ENCODE results near the gene RELN. TPM values are rescaled to one million over a fixed set of nuclear protein-coding genes. Genes with fewer than 3 reads are reported as not detected.
A peak's percentile ranks its signal among the peaks of the same experiment; 100 is the strongest.

RELN gene
- total and polyA plus RNA-seq, 2 of the 13 experiments (the other 11 are each of a cell fraction or from before 2014, with no cell fraction given) = 315 to 332 TPM

DNA sequence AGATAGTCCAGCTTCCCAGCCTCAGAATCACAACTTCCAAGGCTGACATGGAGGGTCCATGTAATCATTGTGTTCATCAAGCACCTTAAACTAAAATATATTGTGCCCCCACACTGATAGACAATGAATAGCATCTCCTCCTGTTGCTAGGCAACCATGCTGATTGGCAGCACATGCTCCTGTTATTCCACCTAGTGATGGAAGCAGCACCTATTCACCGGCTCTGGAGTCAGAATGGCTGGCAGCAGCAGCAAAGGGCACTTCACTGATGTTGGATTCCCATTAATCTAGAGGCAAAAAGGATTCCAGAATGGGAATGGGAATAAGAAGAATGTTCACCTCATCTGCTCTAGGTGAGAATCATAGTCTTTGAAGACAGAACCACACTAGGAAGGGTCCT lies 55.0 kb downstream of the RELN start (continued):
- TF ChIP-seq, protein P1, sequence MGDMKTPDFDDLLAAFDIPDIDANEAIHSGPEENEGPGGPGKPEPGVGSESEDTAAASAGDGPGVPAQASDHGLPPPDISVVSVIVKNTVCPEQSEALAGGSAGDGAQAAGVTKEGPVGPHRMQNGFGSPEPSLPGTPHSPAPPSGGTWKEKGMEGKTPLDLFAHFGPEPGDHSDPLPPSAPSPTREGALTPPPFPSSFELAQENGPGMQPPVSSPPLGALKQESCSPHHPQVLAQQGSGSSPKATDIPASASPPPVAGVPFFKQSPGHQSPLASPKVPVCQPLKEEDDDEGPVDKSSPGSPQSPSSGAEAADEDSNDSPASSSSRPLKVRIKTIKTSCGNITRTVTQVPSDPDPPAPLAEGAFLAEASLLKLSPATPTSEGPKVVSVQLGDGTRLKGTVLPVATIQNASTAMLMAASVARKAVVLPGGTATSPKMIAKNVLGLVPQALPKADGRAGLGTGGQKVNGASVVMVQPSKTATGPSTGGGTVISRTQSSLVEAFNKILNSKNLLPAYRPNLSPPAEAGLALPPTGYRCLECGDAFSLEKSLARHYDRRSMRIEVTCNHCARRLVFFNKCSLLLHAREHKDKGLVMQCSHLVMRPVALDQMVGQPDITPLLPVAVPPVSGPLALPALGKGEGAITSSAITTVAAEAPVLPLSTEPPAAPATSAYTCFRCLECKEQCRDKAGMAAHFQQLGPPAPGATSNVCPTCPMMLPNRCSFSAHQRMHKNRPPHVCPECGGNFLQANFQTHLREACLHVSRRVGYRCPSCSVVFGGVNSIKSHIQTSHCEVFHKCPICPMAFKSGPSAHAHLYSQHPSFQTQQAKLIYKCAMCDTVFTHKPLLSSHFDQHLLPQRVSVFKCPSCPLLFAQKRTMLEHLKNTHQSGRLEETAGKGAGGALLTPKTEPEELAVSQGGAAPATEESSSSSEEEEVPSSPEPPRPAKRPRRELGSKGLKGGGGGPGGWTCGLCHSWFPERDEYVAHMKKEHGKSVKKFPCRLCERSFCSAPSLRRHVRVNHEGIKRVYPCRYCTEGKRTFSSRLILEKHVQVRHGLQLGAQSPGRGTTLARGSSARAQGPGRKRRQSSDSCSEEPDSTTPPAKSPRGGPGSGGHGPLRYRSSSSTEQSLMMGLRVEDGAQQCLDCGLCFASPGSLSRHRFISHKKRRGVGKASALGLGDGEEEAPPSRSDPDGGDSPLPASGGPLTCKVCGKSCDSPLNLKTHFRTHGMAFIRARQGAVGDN (CRISPR knock-in tag; IDR thresholded peaks at IDR 0.05) = no peak
- TF ChIP-seq, protein P2, sequence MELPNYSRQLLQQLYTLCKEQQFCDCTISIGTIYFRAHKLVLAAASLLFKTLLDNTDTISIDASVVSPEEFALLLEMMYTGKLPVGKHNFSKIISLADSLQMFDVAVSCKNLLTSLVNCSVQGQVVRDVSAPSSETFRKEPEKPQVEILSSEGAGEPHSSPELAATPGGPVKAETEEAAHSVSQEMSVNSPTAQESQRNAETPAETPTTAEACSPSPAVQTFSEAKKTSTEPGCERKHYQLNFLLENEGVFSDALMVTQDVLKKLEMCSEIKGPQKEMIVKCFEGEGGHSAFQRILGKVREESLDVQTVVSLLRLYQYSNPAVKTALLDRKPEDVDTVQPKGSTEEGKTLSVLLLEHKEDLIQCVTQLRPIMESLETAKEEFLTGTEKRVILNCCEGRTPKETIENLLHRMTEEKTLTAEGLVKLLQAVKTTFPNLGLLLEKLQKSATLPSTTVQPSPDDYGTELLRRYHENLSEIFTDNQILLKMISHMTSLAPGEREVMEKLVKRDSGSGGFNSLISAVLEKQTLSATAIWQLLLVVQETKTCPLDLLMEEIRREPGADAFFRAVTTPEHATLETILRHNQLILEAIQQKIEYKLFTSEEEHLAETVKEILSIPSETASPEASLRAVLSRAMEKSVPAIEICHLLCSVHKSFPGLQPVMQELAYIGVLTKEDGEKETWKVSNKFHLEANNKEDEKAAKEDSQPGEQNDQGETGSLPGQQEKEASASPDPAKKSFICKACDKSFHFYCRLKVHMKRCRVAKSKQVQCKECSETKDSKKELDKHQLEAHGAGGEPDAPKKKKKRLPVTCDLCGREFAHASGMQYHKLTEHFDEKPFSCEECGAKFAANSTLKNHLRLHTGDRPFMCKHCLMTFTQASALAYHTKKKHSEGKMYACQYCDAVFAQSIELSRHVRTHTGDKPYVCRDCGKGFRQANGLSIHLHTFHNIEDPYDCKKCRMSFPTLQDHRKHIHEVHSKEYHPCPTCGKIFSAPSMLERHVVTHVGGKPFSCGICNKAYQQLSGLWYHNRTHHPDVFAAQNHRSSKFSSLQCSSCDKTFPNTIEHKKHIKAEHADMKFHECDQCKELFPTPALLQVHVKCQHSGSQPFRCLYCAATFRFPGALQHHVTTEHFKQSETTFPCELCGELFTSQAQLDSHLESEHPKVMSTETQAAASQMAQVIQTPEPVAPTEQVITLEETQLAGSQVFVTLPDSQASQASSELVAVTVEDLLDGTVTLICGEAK (IDR thresholded peaks at IDR 0.05) = no peak
- TF ChIP-seq, protein P2 (CRISPR knock-in tag; IDR thresholded peaks at IDR 0.05) = no peak
- TF ChIP-seq POLR2G (IDR thresholded peaks at IDR 0.05; ENCODE audit: low read depth, low read length) = 0 out of 2 replicates have a peak, but pooled peaks have one; percentile 36
- TF ChIP-seq, protein P3, sequence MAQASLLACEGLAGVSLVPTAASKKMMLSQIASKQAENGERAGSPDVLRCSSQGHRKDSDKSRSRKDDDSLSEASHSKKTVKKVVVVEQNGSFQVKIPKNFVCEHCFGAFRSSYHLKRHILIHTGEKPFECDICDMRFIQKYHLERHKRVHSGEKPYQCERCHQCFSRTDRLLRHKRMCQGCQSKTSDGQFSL (CRISPR knock-in tag; IDR thresholded peaks at IDR 0.05) = no peak
- TF ChIP-seq, protein P4, sequence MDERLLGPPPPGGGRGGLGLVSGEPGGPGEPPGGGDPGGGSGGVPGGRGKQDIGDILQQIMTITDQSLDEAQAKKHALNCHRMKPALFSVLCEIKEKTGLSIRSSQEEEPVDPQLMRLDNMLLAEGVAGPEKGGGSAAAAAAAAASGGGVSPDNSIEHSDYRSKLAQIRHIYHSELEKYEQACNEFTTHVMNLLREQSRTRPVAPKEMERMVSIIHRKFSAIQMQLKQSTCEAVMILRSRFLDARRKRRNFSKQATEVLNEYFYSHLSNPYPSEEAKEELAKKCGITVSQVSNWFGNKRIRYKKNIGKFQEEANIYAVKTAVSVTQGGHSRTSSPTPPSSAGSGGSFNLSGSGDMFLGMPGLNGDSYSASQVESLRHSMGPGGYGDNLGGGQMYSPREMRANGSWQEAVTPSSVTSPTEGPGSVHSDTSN (CRISPR knock-in tag; IDR thresholded peaks at IDR 0.05) = peak; percentile 41; the same call in 1 of the 2 replicates
- TF ChIP-seq FOXP1 (IDR thresholded peaks at IDR 0.05) = no peak
- TF ChIP-seq FOXP1 (CRISPR knock-in tag; IDR thresholded peaks at IDR 0.05) = no peak
- TF ChIP-seq ZNF333 (CRISPR knock-in tag; IDR thresholded peaks at IDR 0.05; ENCODE audit: borderline replicate concordance) = no peak
- peak; percentile 92 for TF ChIP-seq RBM22 (optimal IDR thresholded peaks at IDR 0.05; ENCODE audit: low read length)
- TF ChIP-seq ZNF569 (CRISPR knock-in tag; IDR thresholded peaks at IDR 0.05; ENCODE audit: borderline replicate concordance) = no peak
- TF ChIP-seq RORA (CRISPR knock-in tag; IDR thresholded peaks at IDR 0.05) = no peak
- peak; percentile 37; the same call in 1 of the 2 replicates for TF ChIP-seq RFX1 (IDR thresholded peaks at IDR 0.05)
- TF ChIP-seq MAF1 (CRISPR knock-in tag; IDR thresholded peaks at IDR 0.05; ENCODE audit: borderline replicate concordance) = no peak
- no peak for TF ChIP-seq PCBP1 (IDR thresholded peaks at IDR 0.05; ENCODE audit: borderline replicate concordance, low read depth, low read length)
- no peak for TF ChIP-seq ZNF781 (CRISPR knock-in tag; IDR thresholded peaks at IDR 0.05; ENCODE audit: borderline replicate concordance, not compliant biosample characterization)
